HepG2 (cell line): ENCODE results near the gene CRYGS. TPM values are rescaled to one million over a fixed set of nuclear protein-coding genes. Genes with fewer than 3 reads are reported as not detected.
A peak's percentile ranks its signal among the peaks of the same experiment; 100 is the strongest.

Experiments used
- ATF6 ChIP-seq: sonication (generic); formaldehyde crosslinking; conservative IDR thresholded peaks from 2 replicates; pipeline ENCODE4 v1.4.0; 2020; ENCODE audit warnings: missing genetic modification reagents
- CBX1 ChIP-seq: IDR thresholded peaks from one replicate; pipeline ENCODE4 v1.6.1; 2016; ENCODE audit warnings: antibody characterized with exemption, low read depth
- CBX2 ChIP-seq, 2 experiments: fragments of 200-600 bp in 1 of 2; sonication (generic); formaldehyde crosslinking in 1 of 2; IDR thresholded peaks; 2 replicates each; pipeline versions ENCODE4 v1.7.0 to v1.8.1; 2018 to 2022; ENCODE audit warnings: low read depth in 2 of 2, low read length in 1 of 2, mild to moderate bottlenecking in 1 of 2, missing genetic modification reagents in 1 of 2
- ERF ChIP-seq: IDR thresholded peaks from 2 replicates; pipeline ENCODE4 v1.6.1; 2018; ENCODE audit warnings: missing biosample characterization, missing genetic modification reagents
- FOXA3 ChIP-seq: IDR thresholded peaks from 2 replicates; pipeline ENCODE4 v1.6.1; 2016; ENCODE audit warnings: missing genetic modification reagents, missing compliant biosample characterization
- HMGA1 ChIP-seq: sonication (generic); formaldehyde crosslinking; conservative IDR thresholded peaks from 2 replicates; pipeline ENCODE4 v1.4.0; 2020; ENCODE audit warnings: missing genetic modification reagents
- KDM5B ChIP-seq: sonication (generic); formaldehyde crosslinking; IDR thresholded peaks from 2 replicates; pipeline ENCODE4 v1.4.0; 2020; ENCODE audit warnings: missing genetic modification reagents, mild to moderate bottlenecking, borderline replicate concordance
- KLF9 ChIP-seq: IDR thresholded peaks from 2 replicates; pipeline ENCODE4 v1.6.1; 2016; ENCODE audit warnings: low read depth
- MLLT10 ChIP-seq: sonication (generic); formaldehyde crosslinking; IDR thresholded peaks from 2 replicates; pipeline ENCODE4 v1.4.0; 2020; ENCODE audit warnings: missing genetic modification reagents
- PCBP2 ChIP-seq: fragments of 200-400 bp; formaldehyde crosslinking; optimal IDR thresholded peaks from 2 replicates; pipeline ENCODE3; 2018; ENCODE audit warnings: low read length, low read depth; ENCODE audit not compliant: poor library complexity, severe bottlenecking
- PRMT3 ChIP-seq: sonication (generic); formaldehyde crosslinking; IDR thresholded peaks from 2 replicates; pipeline ENCODE4 v1.8.1; 2022; ENCODE audit warnings: low read depth, mild to moderate bottlenecking, moderate library complexity, missing genetic modification reagents, borderline replicate concordance
- RELA ChIP-seq: sonication (generic); formaldehyde crosslinking; IDR thresholded peaks from 2 replicates; pipeline ENCODE4 v1.4.0; 2020; ENCODE audit warnings: missing genetic modification reagents
- SETDB1 ChIP-seq: sonication (generic); formaldehyde crosslinking; IDR thresholded peaks from 2 replicates; pipeline ENCODE4 v1.5.1; 2020; ENCODE audit warnings: missing genetic modification reagents, mild to moderate bottlenecking, borderline replicate concordance
- SNAPC5 ChIP-seq: sonication (generic); formaldehyde crosslinking; IDR thresholded peaks from 2 replicates; pipeline ENCODE4 v1.8.1; 2023; ENCODE audit warnings: mild to moderate bottlenecking, missing genetic modification reagents, borderline replicate concordance
- U2AF2 ChIP-seq: fragments of 200-400 bp; formaldehyde crosslinking; IDR thresholded peaks from 2 replicates; pipeline ENCODE4 v1.6.1; 2017; ENCODE audit warnings: low read depth, mild to moderate bottlenecking, low read length
- ZBTB43 ChIP-seq: sonication (generic); formaldehyde crosslinking; conservative IDR thresholded peaks from 2 replicates; pipeline ENCODE4 v1.4.0; 2020; ENCODE audit warnings: missing genetic modification reagents
- ZMAT3 ChIP-seq: sonication (generic); formaldehyde crosslinking; conservative IDR thresholded peaks from 2 replicates; pipeline ENCODE4 v1.7.0; 2021; ENCODE audit warnings: missing genetic modification reagents
- ZNF138 ChIP-seq: sonication (generic); formaldehyde crosslinking; IDR thresholded peaks from 2 replicates; pipeline ENCODE4 v1.5.0; 2020; ENCODE audit warnings: mild to moderate bottlenecking, low read depth, missing genetic modification reagents
- ZNF567 ChIP-seq: sonication (generic); formaldehyde crosslinking; IDR thresholded peaks from 2 replicates; pipeline ENCODE4 v1.8.1; 2023; ENCODE audit warnings: mild to moderate bottlenecking, missing genetic modification reagents, borderline replicate concordance
- ZNF576 ChIP-seq: sonication (generic); formaldehyde crosslinking; IDR thresholded peaks from 2 replicates; pipeline ENCODE4 v1.4.0; 2020; ENCODE audit warnings: mild to moderate bottlenecking, missing genetic modification reagents
- ZSCAN31 ChIP-seq: sonication (generic); formaldehyde crosslinking; IDR thresholded peaks from 2 replicates; pipeline ENCODE4 v1.5.0; 2020; ENCODE audit warnings: low read depth, mild to moderate bottlenecking, missing genetic modification reagents
- polyA plus RNA-seq, 8 experiments: library from polyadenylated mRNA; depleted of rRNA in 3 of 8; stranded (reverse) in 7 of 8; unstranded in 1 of 8; fragments of >200 nt; fragmentation: Illumina TruSeq in 4 of 8; extraction: Trizol in 4 of 8; gene quantifications; 2 replicates each; pipeline versions ENCODE4 v1.2.1 to v1.2.3, GENCODE V29; 2011 to 2016; ENCODE audit warnings: low read depth in 4 of 8, missing spikeins in 1 of 8, mixed read lengths in 1 of 8; ENCODE audit not compliant: insufficient read depth in 1 of 8
- total RNA-seq, 5 experiments: library from RNA; depleted of rRNA; stranded (reverse); fragments of >200 nt; fragmentation: Illumina TruSeq; extraction: Trizol; gene quantifications; 2 replicates each; pipeline ENCODE4 v1.2.3, GENCODE V29; 2016; ENCODE audit warnings: low read depth in 1 of 5
- TF ChIP-seq, protein P1 (sequence below): conservative IDR thresholded peaks from 2 replicates; pipeline ENCODE4 v1.6.1; 2018; ENCODE audit warnings: missing genetic modification reagents
- TF ChIP-seq, protein P2 (sequence below): sonication (generic); formaldehyde crosslinking; IDR thresholded peaks from 2 replicates; pipeline ENCODE4 v1.5.1; 2020; ENCODE audit warnings: missing genetic modification reagents, mild to moderate bottlenecking, borderline replicate concordance

Gene CRYGS
- total and polyA plus RNA-seq, 2 of the 13 experiments (the other 11 are each of a cell fraction or from before 2014, with no cell fraction given): 2.1 to 6.7 TPM

- no peak for TF ChIP-seq PRMT3 (CRISPR knock-in tag)
- TF ChIP-seq ATF6 (CRISPR knock-in tag): 0 out of 2 replicates have a peak, but pooled peaks have one; percentile 55
- TF ChIP-seq ZNF567 (CRISPR knock-in tag): no peak
- TF ChIP-seq ERF: 0 out of 2 replicates have a peak, but pooled peaks have one; percentile 33
- no peak for TF ChIP-seq SETDB1
- no peak for TF ChIP-seq ZSCAN31 (CRISPR knock-in tag)
- no peak for TF ChIP-seq ZMAT3 (CRISPR knock-in tag)
- TF ChIP-seq ZBTB43 (CRISPR knock-in tag): no peak
- no peak for TF ChIP-seq SNAPC5
- peak; percentile 26; the same call in 1 of the 2 replicates for TF ChIP-seq FOXA3 (CRISPR knock-in tag)
- TF ChIP-seq MLLT10 (CRISPR knock-in tag): no peak
- TF ChIP-seq KLF9 (CRISPR knock-in tag): no peak
- no peak for TF ChIP-seq CBX1
- TF ChIP-seq PCBP2: no peak
- no peak for TF ChIP-seq ZNF576
- TF ChIP-seq, protein P1, sequence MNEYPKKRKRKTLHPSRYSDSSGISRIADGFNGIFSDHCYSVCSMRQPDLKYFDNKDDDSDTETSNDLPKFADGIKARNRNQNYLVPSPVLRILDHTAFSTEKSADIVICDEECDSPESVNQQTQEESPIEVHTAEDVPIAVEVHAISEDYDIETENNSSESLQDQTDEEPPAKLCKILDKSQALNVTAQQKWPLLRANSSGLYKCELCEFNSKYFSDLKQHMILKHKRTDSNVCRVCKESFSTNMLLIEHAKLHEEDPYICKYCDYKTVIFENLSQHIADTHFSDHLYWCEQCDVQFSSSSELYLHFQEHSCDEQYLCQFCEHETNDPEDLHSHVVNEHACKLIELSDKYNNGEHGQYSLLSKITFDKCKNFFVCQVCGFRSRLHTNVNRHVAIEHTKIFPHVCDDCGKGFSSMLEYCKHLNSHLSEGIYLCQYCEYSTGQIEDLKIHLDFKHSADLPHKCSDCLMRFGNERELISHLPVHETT (CRISPR knock-in tag): no peak
- TF ChIP-seq U2AF2: no peak
- no peak for TF ChIP-seq RELA
- no peak for TF ChIP-seq KDM5B (CRISPR knock-in tag)
- TF ChIP-seq, protein P2, sequence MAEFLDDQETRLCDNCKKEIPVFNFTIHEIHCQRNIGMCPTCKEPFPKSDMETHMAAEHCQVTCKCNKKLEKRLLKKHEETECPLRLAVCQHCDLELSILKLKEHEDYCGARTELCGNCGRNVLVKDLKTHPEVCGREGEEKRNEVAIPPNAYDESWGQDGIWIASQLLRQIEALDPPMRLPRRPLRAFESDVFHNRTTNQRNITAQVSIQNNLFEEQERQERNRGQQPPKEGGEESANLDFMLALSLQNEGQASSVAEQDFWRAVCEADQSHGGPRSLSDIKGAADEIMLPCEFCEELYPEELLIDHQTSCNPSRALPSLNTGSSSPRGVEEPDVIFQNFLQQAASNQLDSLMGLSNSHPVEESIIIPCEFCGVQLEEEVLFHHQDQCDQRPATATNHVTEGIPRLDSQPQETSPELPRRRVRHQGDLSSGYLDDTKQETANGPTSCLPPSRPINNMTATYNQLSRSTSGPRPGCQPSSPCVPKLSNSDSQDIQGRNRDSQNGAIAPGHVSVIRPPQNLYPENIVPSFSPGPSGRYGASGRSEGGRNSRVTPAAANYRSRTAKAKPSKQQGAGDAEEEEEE (CRISPR knock-in tag): no peak
- TF ChIP-seq HMGA1 (CRISPR knock-in tag): no peak
- no peak for TF ChIP-seq CBX2 (IDR thresholded peaks at IDR 0.05; ENCODE audit: low read depth, low read length)
- TF ChIP-seq CBX2 (CRISPR knock-in tag; IDR thresholded peaks at IDR 0.05; ENCODE audit: low read depth): no peak
- TF ChIP-seq ZNF138 (CRISPR knock-in tag): no peak
These were observed 3.9 kb downstream of the CRYGS start (continued) for GRCh38 chr3:186540221-186540834.
